ENCODE results near the gene TCP1. TPM values are rescaled to one million over a fixed set of nuclear protein-coding genes. Genes with fewer than 3 reads are reported as not detected.
"Not testable (repeated sequence)": the region's sequence is repeated elsewhere in the genome, so short reads cannot be mapped to it uniquely, and the experiment has no call there.

The TCP1 gene
- total RNA-seq, 2 experiments from 2014 or later, result 429 to 438 TPM

DNA sequence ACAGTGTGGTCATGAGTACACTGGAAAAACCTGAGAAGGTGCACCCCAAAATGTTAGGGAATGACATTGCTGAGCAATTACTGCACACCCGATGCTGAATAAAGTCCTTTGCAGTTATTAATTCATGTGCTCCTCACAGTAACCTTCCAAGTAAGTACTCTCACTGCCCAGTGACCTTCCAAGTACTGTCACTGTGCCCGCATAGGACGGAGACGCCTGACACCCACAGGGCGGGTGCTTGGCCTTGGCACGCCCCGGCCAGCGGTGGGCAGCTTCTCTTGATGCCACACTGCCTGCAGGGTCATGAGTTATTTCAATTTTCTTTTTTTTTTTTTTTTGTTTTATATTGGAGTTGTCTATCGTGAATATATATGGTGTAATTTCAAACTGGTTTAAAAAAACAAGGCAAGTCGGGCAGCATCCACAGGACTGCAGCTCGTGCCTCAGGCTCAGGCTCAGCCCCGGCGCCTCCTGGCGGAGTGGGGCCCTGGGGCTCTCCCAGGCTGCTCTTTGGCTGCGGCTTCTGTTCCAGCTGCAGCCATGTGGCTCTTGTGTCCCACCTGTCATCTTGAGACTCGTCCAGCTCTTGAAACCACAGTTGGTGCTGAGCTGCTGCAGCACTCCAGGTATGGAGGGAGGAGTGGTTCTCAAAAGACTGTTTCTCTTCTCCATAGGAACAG, 37.7 kb upstream of the TCP1 start:
- no peaks in the 10 kb centered on the region for H3K36me3 Mint-ChIP-seq
- POLR2A ChIA-PET, result no interaction called here
- H3K4me1 Mint-ChIP-seq (ENCODE audit: low read depth), result no peaks in the 10 kb centered on the region
- intact Hi-C loops (cut with micrococcal nuclease), result no loop called here
- no peak overlapping the region for H3K4me3 Mint-ChIP-seq
- CTCF ChIA-PET, result interaction anchor here (0.7 kb wide), 1 partner anchor 607 kb away, joined by 3 read pairs; no protein-coding TSS in a partner anchor
- no peak overlapping the region for H3K27ac Mint-ChIP-seq
- no peaks in the 10 kb centered on the region for H3K9me3 Mint-ChIP-seq
- H3K27me3 Mint-ChIP-seq, result no peaks in the 10 kb centered on the region
- no peak for DNase-seq

DNA sequence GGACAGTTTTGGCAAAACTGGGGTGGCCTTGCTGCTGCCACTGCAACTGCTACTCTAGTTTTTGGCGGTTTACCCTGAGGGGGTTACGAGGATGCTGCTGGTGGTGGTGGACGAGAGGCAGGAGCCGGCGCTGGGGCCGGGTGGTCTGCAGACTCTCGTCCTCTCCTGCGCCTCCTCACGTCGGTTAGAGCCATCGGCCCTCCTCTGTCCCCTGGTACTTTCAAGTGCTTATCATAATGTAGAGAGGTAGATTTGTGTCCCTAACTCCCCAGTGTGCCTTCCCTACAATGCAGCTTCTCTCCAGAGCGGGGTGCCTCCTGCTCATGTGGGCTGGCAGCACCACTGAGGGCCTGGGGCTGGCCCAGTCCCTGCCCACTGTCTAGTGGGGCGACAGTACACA, 36.6 kb upstream of the TCP1 start:
- H3K9me3 Mint-ChIP-seq, result no peaks in the 10 kb centered on the region
- H3K36me3 Mint-ChIP-seq, result no peaks in the 10 kb centered on the region
- ChIA-PET POLR2A (no interaction called here), CTCF (no interaction called here)
- no peak overlapping the region for H3K4me3 Mint-ChIP-seq
- H3K27ac Mint-ChIP-seq, result no peak overlapping the region
- intact Hi-C loops (cut with micrococcal nuclease), result no loop called here
- no peaks in the 10 kb centered on the region for H3K27me3 Mint-ChIP-seq
- DNase-seq, result no peak
- no peaks in the 10 kb centered on the region for H3K4me1 Mint-ChIP-seq (ENCODE audit: low read depth)

DNA sequence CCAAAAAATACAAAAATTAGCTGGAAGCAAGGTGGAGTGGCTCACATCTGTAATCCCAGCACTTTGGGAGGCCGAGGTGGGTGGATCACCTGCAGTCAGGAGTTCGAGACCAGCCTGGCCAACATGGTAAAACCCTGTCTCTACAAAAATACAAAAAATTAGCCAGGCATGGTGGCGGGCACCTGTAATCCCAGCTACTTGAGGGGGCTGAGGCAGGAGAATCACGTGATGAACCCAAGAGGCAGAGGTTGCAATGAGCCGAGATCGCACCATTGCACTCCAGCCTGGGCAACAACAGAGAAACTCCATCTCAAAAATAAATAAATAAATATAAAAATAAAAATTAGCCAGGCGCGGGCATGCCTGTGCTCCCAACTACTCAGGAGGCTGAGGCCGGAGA, 35.3 kb upstream of the TCP1 start:
- DNase-seq; POLR2A ChIA-PET; H3K9me3 Mint-ChIP-seq; intact Hi-C loops (cut with micrococcal nuclease); H3K4me1 Mint-ChIP-seq (ENCODE audit: low read depth); H3K4me3 Mint-ChIP-seq; H3K36me3 Mint-ChIP-seq; H3K27ac Mint-ChIP-seq; H3K27me3 Mint-ChIP-seq; CTCF ChIA-PET: not testable (repeated sequence)

DNA sequence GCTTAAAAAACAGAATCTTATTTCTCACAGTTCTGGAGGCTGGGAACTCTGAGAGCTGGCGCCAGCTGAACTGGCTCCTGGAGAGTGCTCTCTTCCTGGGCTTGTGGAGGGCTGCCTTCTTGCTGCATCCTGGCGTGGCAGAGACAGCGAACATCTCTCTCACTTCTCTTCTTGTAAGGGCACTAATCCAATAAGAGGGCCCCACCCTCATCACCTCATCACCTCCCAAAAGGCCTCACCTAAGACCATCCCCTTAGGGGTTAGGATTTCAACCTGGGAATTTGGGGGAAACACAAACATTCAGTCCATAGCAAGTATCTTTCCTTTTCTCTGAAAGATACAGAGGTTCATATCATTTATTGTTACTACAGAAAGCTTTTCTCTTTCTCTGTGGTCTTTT, 34.6 kb upstream of the TCP1 start:
- H3K27ac Mint-ChIP-seq, result no peak overlapping the region
- H3K4me1 Mint-ChIP-seq (ENCODE audit: low read depth), result peaks cover 13% of the 10 kb centered on the region
- H3K9me3 Mint-ChIP-seq, result no peaks in the 10 kb centered on the region
- CTCF ChIA-PET, result no interaction called here
- no peak for DNase-seq
- H3K4me3 Mint-ChIP-seq, result no peak overlapping the region
- no peaks in the 10 kb centered on the region for H3K36me3 Mint-ChIP-seq
- intact Hi-C loops (cut with micrococcal nuclease), result no loop called here
- no peaks in the 10 kb centered on the region for H3K27me3 Mint-ChIP-seq
- POLR2A ChIA-PET, result no interaction called here

DNA sequence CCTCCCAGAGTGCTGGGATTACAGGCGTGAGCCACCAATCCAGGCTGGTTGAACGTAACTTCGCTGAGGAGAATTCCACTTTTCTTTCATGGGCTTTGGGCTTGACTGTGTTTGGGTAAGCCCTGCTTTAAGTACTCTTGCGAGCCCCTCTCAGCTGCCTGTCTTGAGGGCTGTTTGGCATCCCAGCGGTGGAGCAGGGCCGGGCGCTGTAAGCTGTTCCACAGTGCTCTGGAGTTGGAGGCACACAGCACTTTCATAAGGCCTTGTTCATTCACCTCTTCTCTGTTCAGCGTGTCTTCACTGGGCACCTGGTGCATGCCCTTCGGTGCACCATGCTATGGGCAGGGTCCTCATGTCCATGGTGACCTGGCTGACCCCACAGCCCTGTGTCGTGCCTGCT, 32.3 kb upstream of the TCP1 start:
- Mint-ChIP-seq H3K4me3 (no peak overlapping the region), H3K36me3 (no peaks in the 10 kb centered on the region), H3K9me3 (no peaks in the 10 kb centered on the region), H3K4me1 (ENCODE audit: low read depth) (peaks cover 13% of the 10 kb centered on the region), H3K27me3 (no peaks in the 10 kb centered on the region), H3K27ac (no peak overlapping the region)
- no peak for DNase-seq
- ChIA-PET CTCF (interaction anchor here (0.7 kb wide), 1 partner anchor 712 kb away, joined by 3 read pairs; no protein-coding TSS in a partner anchor), POLR2A (no interaction called here)
- intact Hi-C loops (cut with micrococcal nuclease), result no loop called here

DNA sequence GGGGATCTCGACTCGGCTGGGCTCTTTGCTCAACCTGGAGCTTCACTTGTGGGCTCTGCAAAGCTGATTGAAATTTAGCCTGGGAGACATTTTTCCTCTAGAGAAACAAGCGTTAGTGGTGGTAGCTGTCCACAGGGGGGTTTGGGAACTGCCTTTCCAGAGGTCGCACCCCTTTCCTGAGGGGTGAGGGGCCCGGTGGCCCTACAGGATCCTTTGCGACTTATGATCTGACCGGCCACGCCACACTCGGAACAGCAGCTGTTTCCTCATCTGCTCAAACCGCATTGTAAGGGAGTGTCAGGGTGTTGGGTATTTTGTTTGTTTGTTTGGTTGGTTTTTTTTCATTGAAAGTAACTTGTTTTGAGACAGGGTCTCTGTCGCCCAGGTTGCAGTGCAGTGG, 31.7 kb upstream of the TCP1 start:
- ChIA-PET POLR2A (no interaction called here), CTCF (no interaction called here)
- Mint-ChIP-seq H3K27ac (no peak overlapping the region), H3K36me3 (no peaks in the 10 kb centered on the region), H3K9me3 (no peaks in the 10 kb centered on the region), H3K4me3 (no peak overlapping the region), H3K4me1 (ENCODE audit: low read depth) (peaks cover 13% of the 10 kb centered on the region), H3K27me3 (no peaks in the 10 kb centered on the region)
- intact Hi-C loops (cut with micrococcal nuclease), result no loop called here
- no peak for DNase-seq

DNA sequence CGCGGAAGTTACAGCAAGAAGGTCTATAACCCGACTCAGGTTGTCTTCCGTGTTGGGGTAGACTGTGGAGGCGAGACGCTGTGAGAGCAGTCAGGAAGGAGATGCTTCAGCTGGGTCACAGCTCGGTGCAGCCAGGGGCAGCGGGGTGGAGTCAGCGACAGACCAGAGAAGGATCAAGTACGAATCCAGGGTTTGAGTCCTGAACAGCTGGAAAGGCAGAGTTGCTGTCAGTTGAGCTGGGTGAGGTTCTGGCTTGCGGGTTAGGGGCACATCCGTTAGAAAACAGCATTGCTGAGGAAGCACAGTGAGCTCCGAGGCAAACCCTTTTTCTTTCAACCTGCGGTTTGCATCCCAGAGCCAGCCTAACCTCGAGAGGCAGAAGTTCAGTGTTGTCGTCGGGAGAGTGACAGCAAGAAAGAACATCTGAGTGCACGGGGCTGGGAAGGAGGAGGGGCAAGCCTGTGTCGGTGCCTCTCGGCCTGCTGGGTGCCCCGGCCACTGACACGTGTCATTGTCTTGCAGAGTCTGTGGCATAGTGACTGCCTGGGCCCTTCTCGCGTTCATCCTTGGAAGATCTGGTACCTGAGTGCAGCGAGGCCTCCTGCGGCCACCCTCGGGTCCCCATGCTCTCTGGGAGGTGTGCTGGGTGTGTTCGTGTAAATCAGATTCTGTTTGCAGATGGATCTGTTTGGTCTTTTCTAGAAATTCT, 30.7 kb upstream of the TCP1 start:
- peak overlapping the region; percentile 50 for H3K4me3 Mint-ChIP-seq
- H3K27ac Mint-ChIP-seq, result peak overlapping the region; percentile 24
- no peaks in the 10 kb centered on the region for H3K27me3 Mint-ChIP-seq
- no peaks in the 10 kb centered on the region for H3K9me3 Mint-ChIP-seq
- H3K4me1 Mint-ChIP-seq (ENCODE audit: low read depth), result peaks cover 13% of the 10 kb centered on the region
- no peaks in the 10 kb centered on the region for H3K36me3 Mint-ChIP-seq
- POLR2A ChIA-PET, result no interaction called here
- DNase-seq, result peak; percentile 54
- CTCF ChIA-PET, result no interaction called here
- intact Hi-C loops (cut with micrococcal nuclease), result no loop called here

DNA sequence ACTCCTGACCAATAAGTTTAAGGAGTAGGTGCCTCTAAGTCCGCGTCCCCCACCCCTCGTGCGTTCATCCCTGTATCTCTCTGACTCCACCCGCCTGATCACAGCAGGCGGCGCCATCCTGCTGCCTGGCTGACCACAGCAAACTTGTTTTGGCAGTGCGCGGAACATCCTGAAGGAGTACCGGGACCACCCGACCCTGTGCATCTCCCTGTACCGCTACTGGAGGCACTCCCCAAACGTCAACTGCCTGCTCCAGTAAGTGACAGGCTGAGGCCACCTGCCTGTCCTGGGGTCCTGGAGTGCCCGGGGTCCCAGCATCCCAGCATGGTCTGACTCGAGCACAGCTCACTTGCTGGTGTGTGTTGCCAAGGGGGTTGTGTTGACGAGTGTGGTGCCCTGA, 29.7 kb upstream of the TCP1 start:
- H3K9me3 Mint-ChIP-seq, result no peaks in the 10 kb centered on the region
- H3K27me3 Mint-ChIP-seq, result no peaks in the 10 kb centered on the region
- DNase-seq, result no peak
- H3K4me3 Mint-ChIP-seq, result no peak overlapping the region
- peaks cover 13% of the 10 kb centered on the region for H3K4me1 Mint-ChIP-seq (ENCODE audit: low read depth)
- H3K36me3 Mint-ChIP-seq, result no peaks in the 10 kb centered on the region
- intact Hi-C loops (cut with micrococcal nuclease), result no loop called here
- no peak overlapping the region for H3K27ac Mint-ChIP-seq
- ChIA-PET CTCF (no interaction called here), POLR2A (no interaction called here)

DNA sequence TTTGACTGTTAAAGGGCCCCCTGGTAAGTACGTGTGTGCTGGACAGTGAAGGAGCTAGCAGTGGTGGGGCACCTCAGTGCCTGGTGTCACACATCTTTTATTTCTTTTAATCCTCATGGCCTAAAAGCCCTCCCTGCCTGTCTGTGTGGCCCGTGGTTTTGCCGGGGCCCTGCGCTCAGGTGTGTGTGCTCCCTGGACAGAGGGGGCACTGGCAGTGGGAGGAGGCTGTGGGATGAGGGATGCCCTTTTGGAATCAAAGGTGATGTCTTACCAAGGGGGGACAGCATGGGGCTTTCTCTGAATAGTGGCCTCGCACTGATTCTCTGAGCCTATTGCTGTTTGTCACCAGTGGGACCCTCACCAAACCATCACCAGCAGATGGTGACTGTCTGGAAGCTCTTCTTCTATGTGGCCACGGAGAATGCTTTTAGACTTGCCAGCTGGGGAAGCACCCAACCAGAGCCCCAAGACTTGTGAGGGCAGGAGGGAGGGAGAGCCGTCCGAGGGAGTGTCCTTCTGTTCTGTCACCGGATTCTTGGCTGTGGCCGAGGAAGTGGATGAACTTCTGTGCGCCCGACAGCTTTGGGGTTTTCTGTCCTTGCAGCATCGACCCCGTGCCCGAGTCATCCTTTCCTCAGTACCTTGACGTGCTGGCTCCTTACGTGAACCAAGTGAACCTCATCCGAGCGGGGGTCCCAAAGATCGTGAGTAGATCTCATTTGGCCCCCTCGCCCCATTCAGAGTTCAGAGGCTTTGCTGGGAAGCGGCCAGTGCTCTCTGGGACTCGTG, 28.7 kb upstream of the TCP1 start:
- ChIA-PET CTCF (no interaction called here), POLR2A (no interaction called here)
- H3K27me3 Mint-ChIP-seq, result no peaks in the 10 kb centered on the region
- no peak overlapping the region for H3K27ac Mint-ChIP-seq
- no peaks in the 10 kb centered on the region for H3K36me3 Mint-ChIP-seq
- H3K4me1 Mint-ChIP-seq (ENCODE audit: low read depth), result peaks cover 13% of the 10 kb centered on the region
- no peak overlapping the region for H3K4me3 Mint-ChIP-seq
- intact Hi-C loops (cut with micrococcal nuclease), result no loop called here
- no peaks in the 10 kb centered on the region for H3K9me3 Mint-ChIP-seq
- DNase-seq, result no peak

DNA sequence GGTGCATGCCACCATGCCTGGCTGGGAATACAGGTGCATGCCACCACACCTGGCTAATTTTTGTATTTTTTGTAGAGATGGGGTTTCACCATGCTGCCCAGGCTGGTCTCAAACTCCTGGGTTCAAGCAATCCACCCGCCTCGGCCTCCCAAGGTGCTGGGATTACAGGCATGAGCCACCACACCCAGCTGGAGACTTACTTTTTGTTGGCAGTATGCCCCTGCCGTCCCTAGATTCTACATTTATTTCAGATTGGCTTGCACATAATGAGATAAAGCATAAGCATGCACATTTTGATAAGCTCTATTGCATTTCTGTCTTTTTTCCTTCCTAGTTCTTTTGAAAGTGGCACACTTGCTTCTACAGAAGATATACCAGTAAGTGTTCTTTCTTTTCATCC, 27.4 kb upstream of the TCP1 start:
- DNase-seq; CTCF ChIA-PET; intact Hi-C loops (cut with micrococcal nuclease); H3K27ac Mint-ChIP-seq; POLR2A ChIA-PET; H3K27me3 Mint-ChIP-seq; H3K36me3 Mint-ChIP-seq; H3K4me3 Mint-ChIP-seq; H3K9me3 Mint-ChIP-seq: not testable (repeated sequence)
- peaks cover 13% of the 10 kb centered on the region for H3K4me1 Mint-ChIP-seq (ENCODE audit: low read depth)

DNA sequence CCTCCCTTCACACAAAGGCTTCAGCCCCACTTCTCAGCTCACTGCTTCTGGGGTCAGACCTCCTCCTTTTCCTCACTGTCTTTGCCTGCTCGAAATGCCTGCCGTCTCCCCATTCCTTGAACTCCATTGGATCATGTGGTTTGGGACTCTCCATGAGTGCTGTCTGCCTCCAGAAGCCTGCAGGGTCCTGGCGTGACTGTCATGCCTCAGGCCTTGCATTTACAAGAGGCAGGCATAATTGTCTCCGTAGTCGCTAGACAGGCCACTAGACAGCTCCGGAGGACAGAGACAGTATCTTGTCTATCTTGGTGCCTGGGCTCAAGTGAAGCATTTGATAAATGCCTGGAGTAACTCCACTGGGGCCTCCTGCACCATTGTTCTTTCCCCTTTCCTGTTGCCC, 26.0 kb upstream of the TCP1 start:
- CTCF ChIA-PET, result no interaction called here
- DNase-seq, result no peak
- POLR2A ChIA-PET, result no interaction called here
- H3K4me1 Mint-ChIP-seq (ENCODE audit: low read depth), result peaks cover 11% of the 10 kb centered on the region
- no peak overlapping the region for H3K27ac Mint-ChIP-seq
- no peaks in the 10 kb centered on the region for H3K27me3 Mint-ChIP-seq
- no peaks in the 10 kb centered on the region for H3K9me3 Mint-ChIP-seq
- intact Hi-C loops (cut with micrococcal nuclease), result no loop called here
- no peak overlapping the region for H3K4me3 Mint-ChIP-seq
- no peaks in the 10 kb centered on the region for H3K36me3 Mint-ChIP-seq

DNA sequence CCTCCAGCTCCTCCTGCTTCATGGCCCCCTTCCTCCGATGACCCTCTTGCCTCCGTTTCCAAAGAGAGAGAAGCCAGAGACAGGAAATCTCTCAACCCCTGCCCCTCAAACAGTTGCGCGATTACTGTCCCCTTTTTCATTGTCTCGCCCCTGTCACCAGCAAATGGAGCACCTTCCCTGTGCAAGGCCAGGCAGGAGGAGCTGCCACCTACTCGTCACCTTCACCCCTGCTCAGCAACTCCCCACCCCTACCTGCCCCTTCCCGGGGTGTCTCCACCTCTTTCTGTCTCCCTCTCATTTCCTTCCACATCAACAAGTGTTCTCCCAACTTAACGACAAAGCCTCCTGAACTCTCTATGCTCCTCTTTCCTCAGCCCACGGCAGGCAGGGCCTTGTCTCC, 24.4 kb upstream of the TCP1 start:
- ChIA-PET CTCF (no interaction called here), POLR2A (no interaction called here)
- Mint-ChIP-seq H3K27ac (no peak overlapping the region), H3K4me3 (no peak overlapping the region), H3K9me3 (no peaks in the 10 kb centered on the region), H3K27me3 (no peaks in the 10 kb centered on the region), H3K36me3 (peaks cover 2% of the 10 kb centered on the region), H3K4me1 (ENCODE audit: low read depth) (no peaks in the 10 kb centered on the region)
- intact Hi-C loops (cut with micrococcal nuclease), result no loop called here
- no peak for DNase-seq

DNA sequence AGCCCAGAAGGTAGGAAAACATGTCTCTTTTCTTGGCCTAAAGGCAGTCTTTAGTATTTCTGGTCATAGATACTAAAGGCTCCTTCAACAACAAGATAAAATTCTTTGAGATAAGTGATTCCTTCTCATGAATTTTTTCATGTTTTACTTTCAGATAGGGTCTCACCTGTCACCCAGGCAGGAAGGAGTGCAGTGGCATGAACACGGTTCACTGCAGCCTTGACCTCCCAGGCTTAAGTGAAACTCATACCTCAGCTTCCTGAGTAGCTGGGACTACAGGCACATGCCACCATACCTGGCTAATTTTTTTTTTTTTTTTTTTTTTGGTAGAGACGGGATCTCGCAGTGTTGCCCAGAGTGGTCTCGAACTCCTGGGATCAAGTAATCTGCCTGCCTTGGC, 19.7 kb upstream of the TCP1 start:
- H3K4me3 Mint-ChIP-seq, result no peak overlapping the region
- peaks cover 2% of the 10 kb centered on the region for H3K36me3 Mint-ChIP-seq
- H3K9me3 Mint-ChIP-seq, result no peaks in the 10 kb centered on the region
- ChIA-PET CTCF (no interaction called here), POLR2A (no interaction called here)
- intact Hi-C loops (cut with micrococcal nuclease), result no loop called here
- no peaks in the 10 kb centered on the region for H3K4me1 Mint-ChIP-seq (ENCODE audit: low read depth)
- H3K27ac Mint-ChIP-seq, result no peak overlapping the region
- no peak for DNase-seq
- no peaks in the 10 kb centered on the region for H3K27me3 Mint-ChIP-seq
